HG03139 (cell line): ENCODE measurements around the gene AFAP1.

Source experiments
- ATAC-seq: cut with Tn5 transposase; IDR thresholded peaks from one replicate; pipeline ENCODE4 v1.9.1; 2021; ENCODE audit not compliant: unreplicated experiment

Gene AFAP1

GRCh38 chr4:7775396-7775795, 164.3 kb downstream of the AFAP1 start:
- no peak for ATAC-seq

- ATAC-seq, result no peak
These were observed 165.1 kb downstream of the AFAP1 start for GRCh38 chr4:7774301-7775294.

- ATAC-seq, result no peak
These were observed 166.1 kb downstream of the AFAP1 start for GRCh38 chr4:7773401-7774180.

GRCh38 chr4:7772711-7773385, 166.8 kb downstream of the AFAP1 start:
- no peak for ATAC-seq

- ATAC-seq, result peak; percentile 96
These were observed 167.8 kb downstream of the AFAP1 start for GRCh38 chr4:7771541-7772507.

- no peak for ATAC-seq
These were observed 168.6 kb downstream of the AFAP1 start for GRCh38 chr4:7771056-7771455.

- ATAC-seq, result no peak
These were observed 169.2 kb downstream of the AFAP1 start for GRCh38 chr4:7770224-7771050.

GRCh38 chr4:7769396-7770223, 170.1 kb downstream of the AFAP1 start:
- ATAC-seq, result no peak

GRCh38 chr4:7768736-7769135, 170.9 kb downstream of the AFAP1 start:
- ATAC-seq, result no peak

GRCh38 chr4:7767966-7768365, 171.7 kb downstream of the AFAP1 start:
- no peak for ATAC-seq

GRCh38 chr4:7767526-7767925, 172.1 kb downstream of the AFAP1 start:
- ATAC-seq, result no peak

GRCh38 chr4:7766661-7767345, 172.9 kb downstream of the AFAP1 start:
- ATAC-seq, result no peak

- no peak for ATAC-seq
These were observed 173.6 kb downstream of the AFAP1 start for GRCh38 chr4:7766086-7766485.

GRCh38 chr4:7765666-7766065, 174.0 kb downstream of the AFAP1 start:
- ATAC-seq, result no peak

- ATAC-seq, result no peak
These were observed 175.2 kb downstream of the AFAP1 start for GRCh38 chr4:7764466-7764865.

GRCh38 chr4:7763788-7764187, 175.9 kb downstream of the AFAP1 start:
- ATAC-seq, result no peak

GRCh38 chr4:7763106-7763505, 176.6 kb downstream of the AFAP1 start:
- ATAC-seq, result no peak
